Activated gamma-delta T cell treated with anti-CD3 and anti-CD28 coated beads, Interleukin-2, amount 50 U/mL, for 16 hours (primary cell): ENCODE results near the gene TMC2.
A peak's percentile ranks its signal among the peaks of the same experiment; 100 is the strongest.
"Not testable (repeated sequence)": the region's sequence is repeated elsewhere in the genome, so short reads cannot be mapped to it uniquely, and the experiment has no call there.

Source experiments
- DNase-seq: peaks from one replicate; pipeline ENCODE4 v3.0.0-alpha.2; 2020; ENCODE audit warnings: low read depth

The TMC2 gene

DNA sequence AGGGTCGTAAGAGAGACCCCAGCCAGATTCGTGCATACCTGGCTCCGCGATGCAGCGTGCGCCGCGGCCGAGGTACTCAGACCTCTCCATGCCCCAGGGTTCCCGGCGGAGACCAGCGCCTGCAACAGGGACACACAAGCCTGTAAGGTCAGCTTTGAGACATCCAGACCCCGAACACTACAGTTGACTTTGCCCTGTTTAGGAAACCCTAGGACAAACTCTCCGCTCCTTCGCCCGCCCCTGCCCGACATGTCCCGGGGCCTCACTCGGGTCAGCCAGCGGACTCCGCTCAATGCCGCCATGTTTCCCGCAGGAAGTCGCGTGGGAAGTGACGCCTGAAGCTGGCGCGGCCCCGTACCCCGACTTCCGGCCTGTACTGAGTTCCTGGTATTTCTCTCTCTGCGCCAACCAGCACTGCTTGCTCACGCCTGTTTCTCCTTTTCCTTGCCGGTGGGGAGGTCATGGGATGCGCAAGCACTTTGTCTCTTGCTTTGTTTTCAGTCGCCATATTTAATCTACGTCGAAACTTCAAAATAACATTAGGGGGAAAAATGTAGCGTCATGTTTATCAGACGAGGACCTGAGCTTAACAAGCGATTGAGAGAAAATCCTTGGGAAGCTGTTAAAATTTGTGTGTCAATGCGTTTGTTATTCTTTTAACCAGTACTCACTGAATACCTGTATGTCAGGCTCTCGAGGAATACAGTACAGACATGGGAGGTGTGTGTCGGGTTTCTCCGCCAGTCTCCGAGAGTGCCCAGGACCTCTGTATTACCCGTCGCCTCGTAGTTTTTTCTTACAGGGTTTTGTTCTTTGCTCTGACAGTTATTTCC, 127.7 kb downstream of the TMC2 start, which contains the start of gene IDH3B:
Gene IDH3B (minus strand): TSS at position 330 of the 833 bp plus-strand sequence. CDS start 28 bp downstream, at position 302.
- DNase-seq, result peak; percentile 90

DNA sequence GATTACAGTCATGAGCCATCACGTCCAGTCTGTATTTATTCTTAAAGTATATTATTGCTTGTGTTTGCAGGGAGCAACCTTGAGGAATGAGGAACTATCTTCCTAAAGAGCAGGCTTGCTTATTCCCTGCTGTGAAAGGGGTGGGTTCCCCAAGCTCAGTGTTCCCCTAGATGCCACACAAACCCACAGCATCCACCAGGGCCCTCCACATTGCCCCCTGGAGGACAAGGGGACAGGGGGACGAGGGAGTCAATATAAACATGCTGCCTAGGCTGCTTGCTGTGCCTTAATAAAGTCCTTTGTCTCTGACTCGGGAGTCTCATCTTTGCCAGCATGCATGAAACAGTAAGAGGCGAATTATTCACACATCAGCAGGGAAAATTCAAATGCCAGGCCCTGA, 135.6 kb downstream of the TMC2 start:
- no peak for DNase-seq

DNA sequence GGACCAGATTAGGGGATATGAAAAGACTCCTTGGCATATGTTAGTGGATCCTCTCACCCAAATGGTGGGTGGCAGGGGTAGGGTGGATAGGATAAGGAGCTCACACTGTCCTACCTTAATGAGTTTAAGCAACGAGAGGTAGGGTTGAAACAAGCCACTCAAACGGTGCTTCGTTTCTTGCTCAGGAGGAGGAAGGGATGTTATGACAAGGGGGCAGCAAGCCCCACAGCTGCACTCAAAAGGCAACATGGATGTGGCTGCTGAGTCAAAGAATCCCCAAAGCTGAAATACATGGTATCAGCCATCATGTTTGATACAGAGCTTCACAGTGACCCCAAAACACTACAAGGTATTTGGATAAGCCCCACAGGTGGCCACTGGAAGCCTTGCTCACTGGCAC, 136.1 kb downstream of the TMC2 start:
- DNase-seq, result no peak

DNA sequence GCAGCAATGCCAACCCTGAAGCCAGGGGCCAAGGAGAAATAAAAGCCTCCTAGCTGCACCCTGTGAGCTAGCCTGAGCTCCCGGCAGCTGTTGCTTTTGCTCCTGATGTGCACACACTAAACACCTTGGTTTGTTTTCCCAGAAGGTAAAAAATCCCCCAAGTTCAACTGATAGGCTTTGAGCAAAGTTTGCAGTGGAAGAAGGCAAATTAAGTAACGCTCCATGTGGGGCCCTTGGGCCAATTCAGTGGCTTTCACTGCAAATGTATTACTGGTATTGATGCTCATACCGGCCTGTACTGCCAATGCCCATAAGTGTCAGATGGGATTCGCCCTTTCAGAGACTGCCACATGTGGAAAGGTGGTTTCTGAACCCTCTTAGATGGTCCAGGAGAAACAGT, 137.1 kb downstream of the TMC2 start:
- DNase-seq, result no peak

DNA sequence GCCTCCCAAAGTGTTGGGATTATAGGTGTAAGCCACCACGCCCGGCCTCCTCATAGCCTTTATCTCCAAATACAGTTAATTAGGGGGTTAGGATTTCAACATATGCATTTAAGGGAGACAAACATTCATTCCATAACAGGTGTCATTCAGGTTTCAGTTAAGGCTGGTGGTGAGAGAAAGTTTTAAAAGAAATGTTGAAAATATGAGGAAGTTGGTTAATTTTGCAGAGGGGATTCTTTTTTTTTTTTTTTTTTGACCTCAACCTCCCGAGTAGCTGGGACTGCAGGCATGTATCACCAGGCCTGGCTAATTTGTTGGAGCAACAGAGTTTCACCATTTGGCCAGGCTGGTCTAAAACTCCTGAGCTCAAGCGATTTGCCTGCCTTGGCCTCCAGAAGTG, 143.7 kb downstream of the TMC2 start:
- DNase-seq, result no peak

DNA sequence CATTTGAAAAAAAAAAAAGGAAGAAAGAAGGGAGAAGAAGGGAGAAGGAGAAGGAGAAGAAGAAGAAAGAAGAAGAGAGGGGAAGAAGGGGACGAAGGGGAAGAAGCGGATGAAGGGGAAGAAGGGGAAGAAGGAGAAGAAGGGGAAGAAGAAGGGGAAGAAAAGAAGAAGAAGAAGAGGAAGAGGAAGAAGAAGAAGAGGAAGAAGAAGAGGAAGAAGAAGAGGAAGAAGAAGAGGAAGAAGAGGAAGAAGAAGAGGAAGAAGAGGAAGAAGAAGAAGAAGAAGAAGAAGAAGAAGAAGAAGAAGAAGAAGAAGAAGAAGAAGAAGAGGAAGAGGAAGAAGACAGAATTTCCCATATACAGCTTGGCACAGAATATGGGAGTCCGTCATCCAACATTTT, 145.7 kb downstream of the TMC2 start:
- not testable (repeated sequence) for DNase-seq

DNA sequence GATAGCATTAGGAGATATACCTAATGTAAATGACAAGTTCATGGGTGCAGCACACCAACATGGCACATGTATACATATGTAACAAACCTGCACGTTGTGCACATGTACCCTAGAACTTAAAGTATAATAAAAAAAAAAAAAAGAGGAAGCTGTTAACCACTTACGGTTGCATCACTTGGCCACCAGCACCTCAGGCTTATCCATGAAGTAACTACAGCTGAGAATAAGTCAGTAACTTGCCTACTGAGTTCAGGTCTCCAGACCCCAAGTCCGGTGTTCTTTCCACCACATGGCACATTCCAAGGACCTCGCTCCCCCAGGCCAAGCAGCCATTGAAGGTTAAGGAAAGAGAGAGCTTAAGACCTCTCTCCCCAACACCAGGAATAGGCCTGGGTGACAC, 148.4 kb downstream of the TMC2 start:
- not testable (repeated sequence) for DNase-seq

DNA sequence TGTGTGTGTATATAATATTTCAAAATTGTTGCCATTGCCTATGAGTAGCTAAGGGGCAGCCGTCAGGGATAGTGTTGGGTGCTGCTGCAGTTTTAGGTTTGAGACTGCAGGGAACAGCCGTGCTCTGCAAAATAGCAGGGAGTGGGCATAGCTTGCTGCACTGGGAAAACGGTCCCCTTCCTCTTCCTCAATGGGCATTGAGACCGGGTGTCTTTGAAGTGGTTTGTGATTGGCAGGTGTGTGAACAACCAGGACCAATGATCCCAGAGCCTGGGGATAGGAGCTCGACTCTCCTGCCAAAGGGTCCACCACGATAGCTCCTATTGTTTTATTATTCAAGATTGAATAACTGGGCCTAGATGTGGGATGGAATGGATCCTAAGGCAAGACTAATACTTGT, 151.1 kb downstream of the TMC2 start:
- DNase-seq, result no peak

DNA sequence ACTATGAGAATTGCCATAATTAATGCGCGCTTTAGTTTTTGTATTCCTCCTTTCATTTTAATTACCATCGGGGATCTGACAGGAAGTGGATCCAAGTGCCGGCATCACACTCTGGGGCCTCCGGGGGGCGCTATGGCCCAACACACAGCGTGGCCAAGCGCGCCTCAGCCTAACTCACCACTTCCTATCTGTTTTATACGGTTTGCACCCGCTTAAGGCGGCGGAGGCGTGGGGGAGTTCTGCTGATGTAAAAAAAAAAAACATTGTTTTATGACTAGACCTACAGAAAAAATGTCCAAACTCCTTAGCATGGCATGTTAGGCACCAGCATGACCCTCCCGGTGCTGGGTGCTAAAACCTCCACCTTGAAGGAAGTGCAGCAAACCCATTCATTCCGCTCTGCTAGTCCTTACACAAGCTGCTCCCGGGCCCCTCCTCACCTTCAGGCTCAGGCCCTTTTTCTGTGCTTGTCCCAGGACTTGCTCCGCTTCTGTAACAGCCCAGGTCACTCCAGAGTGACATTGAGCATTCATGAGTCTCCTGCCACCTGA, 151.7 kb downstream of the TMC2 start:
- DNase-seq, result peak; percentile 66

DNA sequence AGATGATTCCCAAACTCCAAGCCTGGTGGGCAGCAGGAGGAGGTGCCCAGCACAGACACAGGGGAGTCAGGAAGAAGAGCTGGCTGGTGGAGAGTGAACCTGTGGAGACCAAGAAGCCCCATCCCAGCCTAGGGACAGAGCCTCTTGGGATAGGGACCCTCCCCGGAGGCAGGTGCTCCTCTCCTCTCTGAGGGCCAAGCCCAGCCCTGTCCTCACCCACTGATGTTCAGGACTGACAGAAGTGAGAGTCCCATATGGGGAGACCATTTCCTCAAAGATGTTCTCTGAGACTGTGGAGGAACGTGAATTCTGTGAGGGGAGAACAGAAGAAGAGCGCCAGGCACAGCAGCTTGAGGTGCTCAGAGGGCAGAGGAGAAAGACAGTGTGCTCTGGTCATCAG, 153.8 kb downstream of the TMC2 start:
- DNase-seq, result no peak

DNA sequence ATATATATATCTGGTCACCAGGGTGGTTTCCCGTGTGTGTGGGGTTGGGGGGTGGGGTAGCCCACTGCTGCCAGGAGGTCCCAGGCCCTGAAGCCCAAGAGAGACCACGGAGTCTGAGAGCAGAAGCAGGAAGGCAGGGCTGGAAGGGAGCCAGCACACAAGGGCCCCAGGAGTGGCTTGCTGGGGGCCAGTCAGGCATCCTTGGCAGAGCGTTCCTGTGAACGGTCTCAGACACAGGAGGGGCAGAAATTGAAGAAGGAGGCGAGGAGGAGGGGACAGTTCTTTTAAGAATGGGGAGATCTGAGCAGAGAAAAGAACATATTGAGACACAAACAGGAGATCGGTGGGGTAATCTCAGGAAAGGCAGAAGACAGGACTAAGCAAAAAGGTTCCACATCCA, 154.3 kb downstream of the TMC2 start:
- DNase-seq, result no peak

DNA sequence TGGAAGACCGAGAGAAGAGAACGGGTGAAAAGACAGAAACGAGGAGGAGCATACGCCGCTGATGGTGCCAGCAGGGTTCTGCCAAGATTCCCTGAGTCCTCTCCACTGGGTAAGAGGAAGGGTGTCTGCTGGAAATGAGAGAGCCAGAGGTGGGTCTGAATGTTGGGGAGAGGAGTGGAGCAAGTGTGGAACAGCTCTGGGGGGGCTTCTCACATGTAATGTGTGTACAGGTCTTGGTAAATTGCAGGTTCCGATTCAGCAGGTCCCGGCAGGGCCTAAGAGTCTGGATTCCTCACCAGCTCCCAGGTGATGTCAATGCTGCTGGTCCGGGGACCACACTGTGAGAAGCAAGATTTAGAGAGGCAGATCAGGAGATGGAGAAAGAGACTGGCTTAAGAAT, 154.8 kb downstream of the TMC2 start:
- DNase-seq, result no peak
